Lower leg skin (tissue), 4 donors: ENCODE measurements around the gene AIG1. TPM values are rescaled to one million over a fixed set of nuclear protein-coding genes. Genes with fewer than 3 reads are reported as not detected.

Experiments used
- DNase-seq, 2 donors: peaks; one replicate each; pipeline ENCODE4 v3.0.0-alpha.2; 2019; ENCODE audit warnings: low spot score in 2 of 2
- H3K4me3 ChIP-seq: fragments of 200-600 bp; sonication (generic); 2 replicates; pipeline ENCODE4 v1.5.1; 2017; ENCODE audit warnings: mild to moderate bottlenecking, low read depth; ENCODE audit not compliant: poor library complexity, severe bottlenecking
- CTCF ChIP-seq, 3 donors: fragments of 450-650 bp; IDR thresholded peaks; one replicate each; pipeline ENCODE4 v1.5.1; 2016; ENCODE audit warnings: antibody characterized with exemption in 3 of 3, mild to moderate bottlenecking in 3 of 3, moderate library complexity in 2 of 3
- POLR2A ChIP-seq, 2 donors: fragments of 450-650 bp; IDR thresholded peaks; one replicate each; pipeline ENCODE4 v1.6.1; 2016 to 2017; ENCODE audit warnings: antibody characterized with exemption in 2 of 2, mild to moderate bottlenecking in 1 of 2, moderate library complexity in 1 of 2
- WGBS, 2 donors: methylation state at CpG; one replicate each; pipeline ENCODE4 v1.1.5; 2018; 5-methylcytosine and 5-hydroxymethylcytosine counted together
- intact Hi-C: fragments of 100-400 bp; cut with DNase I; formaldehyde crosslinking; loops from one replicate; pipeline ENCODE4 v1.15.0; 2023; ENCODE audit warnings: low total_unique reads
- total RNA-seq, 4 donors: library from RNA; depleted of rRNA; stranded (reverse); fragments of >200 nt; gene quantifications; one replicate each; pipeline ENCODE4 v1.1.0, GENCODE V29; 2016

The AIG1 gene
- total RNA-seq, 4 donors from 2014 or later: 12.2 to 21.4 (median 16.0) TPM

- intact Hi-C loops: no loop called here
- 85 to 87% methylated on average over 5 of the region's 5 CpGs for WGBS, 2 donors
- TF ChIP-seq CTCF (IDR thresholded peaks at IDR 0.05): no peak
- TF ChIP-seq POLR2A (IDR thresholded peaks at IDR 0.05): no peak
- no peak for DNase-seq
- H3K4me3 ChIP-seq: no peak overlapping the region
Measured at GRCh38 chr6:143052282-143052681, 8.4 kb upstream of the AIG1 start.

DNA sequence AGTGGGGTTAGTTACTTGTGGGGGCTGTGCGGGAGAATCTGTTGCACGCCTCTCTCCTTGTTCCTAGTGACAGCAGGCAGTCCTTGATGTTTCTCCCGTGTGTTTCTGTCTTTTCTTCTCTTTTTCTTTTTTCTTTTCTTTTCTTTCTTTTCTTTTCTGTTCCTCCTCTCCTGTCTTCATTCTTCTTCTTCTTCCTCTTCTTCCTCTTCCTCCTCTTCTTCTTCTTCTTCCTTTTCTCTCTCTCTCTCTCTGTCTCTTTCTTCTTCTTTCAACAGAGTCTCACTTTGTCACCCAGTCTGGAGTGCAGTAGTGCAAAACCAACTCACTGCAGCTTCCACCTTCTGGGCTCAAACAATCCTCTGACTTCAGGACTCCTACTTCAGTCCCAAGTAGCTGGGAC, 6.8 kb upstream of the AIG1 start:
- TF ChIP-seq POLR2A (IDR thresholded peaks at IDR 0.05): no peak
- no peak for TF ChIP-seq CTCF (IDR thresholded peaks at IDR 0.05)
- WGBS, 2 donors: 81 to 93% methylated on average over 3 of the region's 3 CpGs
- no peak overlapping the region for H3K4me3 ChIP-seq
- intact Hi-C loops: no loop called here
- no peak for DNase-seq

DNA sequence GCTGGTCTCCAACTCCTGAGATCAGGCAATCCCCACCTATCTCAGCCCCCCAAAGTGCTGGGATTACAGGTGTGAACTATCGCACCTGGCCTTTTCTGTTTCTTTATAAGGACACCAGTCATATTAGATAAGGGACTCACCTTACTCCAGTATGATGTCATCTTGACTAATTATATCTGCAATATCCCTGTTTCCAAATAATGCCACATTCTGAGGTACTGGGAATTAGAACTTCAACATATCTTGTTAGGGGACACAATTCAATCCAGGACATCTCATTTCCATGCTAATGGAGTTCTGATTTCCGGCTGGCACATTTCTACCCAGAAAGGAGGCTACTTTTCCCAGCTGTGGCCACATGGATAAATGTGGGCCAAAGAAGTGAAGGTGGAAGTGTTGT, 6.4 kb upstream of the AIG1 start:
- intact Hi-C loops: no loop called here
- no peak overlapping the region for H3K4me3 ChIP-seq
- 94 to 98% methylated on average over 2 of the region's 2 CpGs for WGBS, 2 donors
- DNase-seq: no peak
- TF ChIP-seq POLR2A (IDR thresholded peaks at IDR 0.05): no peak
- no peak for TF ChIP-seq CTCF (IDR thresholded peaks at IDR 0.05)

DNA sequence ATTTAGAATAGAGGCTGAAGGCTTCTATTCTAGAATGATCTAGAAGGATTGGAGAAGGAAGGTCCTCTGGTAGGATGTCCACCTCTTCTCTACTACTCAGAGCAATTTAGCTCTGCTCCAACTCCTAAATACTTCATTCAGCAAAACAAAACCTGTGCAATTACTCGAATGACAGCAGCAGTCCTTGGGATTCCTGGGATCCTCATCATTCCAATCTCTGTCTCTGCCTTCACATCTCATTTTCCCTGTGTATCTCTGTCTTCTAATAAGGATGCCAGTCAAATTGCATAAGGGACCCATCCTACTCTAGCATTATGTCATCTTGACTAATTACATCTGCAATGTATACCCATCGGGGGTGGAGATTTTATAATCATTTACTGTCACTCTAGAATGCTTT, 5.5 kb upstream of the AIG1 start:
- intact Hi-C loops: no loop called here
- no peak for DNase-seq
- H3K4me3 ChIP-seq: no peak overlapping the region
- no peak for TF ChIP-seq POLR2A (IDR thresholded peaks at IDR 0.05)
- no peak for TF ChIP-seq CTCF (IDR thresholded peaks at IDR 0.05)
- WGBS, 2 donors: 90 to 95% methylated on average over 2 of the region's 2 CpGs

GRCh38 chr6:143055891-143056290, 4.8 kb upstream of the AIG1 start:
- intact Hi-C loops: no loop called here
- DNase-seq: no peak
- no peak overlapping the region for H3K4me3 ChIP-seq
- TF ChIP-seq POLR2A (IDR thresholded peaks at IDR 0.05) (no peak), CTCF (IDR thresholded peaks at IDR 0.05) (no peak)
- WGBS, 2 donors: 91 to 93% methylated on average over 4 of the region's 4 CpGs

DNA sequence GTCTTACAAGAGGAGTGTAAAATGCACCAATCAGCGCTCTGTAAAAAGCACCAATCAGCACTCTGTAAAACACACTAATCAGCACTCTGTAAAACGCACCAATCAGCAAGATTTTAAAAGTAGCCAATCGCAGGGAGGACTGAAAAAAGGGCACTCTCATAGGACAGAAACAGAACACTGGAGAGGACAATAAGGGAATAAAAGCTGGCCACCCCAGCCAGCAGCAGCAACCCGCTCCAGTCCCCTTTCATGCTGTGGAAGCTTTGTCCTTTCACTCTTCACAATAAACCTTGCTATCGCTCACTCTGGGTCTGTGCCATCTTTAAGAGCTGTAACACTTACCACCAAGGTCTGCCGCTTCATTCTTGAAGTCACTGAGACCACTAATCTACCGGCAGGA, 1.7 kb upstream of the AIG1 start:
- H3K4me3 ChIP-seq: no peak overlapping the region
- intact Hi-C loops: no loop called here
- DNase-seq: no peak
- TF ChIP-seq CTCF (IDR thresholded peaks at IDR 0.05) (no peak), POLR2A (IDR thresholded peaks at IDR 0.05) (no peak)
- 91 to 95% methylated on average over 7 of the region's 7 CpGs for WGBS, 2 donors
